Neutrophil (primary cell): ENCODE data around the gene PTRHD1.

Source experiments
- H3K27ac ChIP-seq: fragments of 200-600 bp; sonication (generic); 2 replicates; pipeline ENCODE4 v1.5.1; 2016; ENCODE audit warnings: mild to moderate bottlenecking, moderate library complexity
- H3K27me3 ChIP-seq: fragments of 200-600 bp; sonication (generic); 2 replicates; pipeline ENCODE4 v1.6.0; 2016; ENCODE audit warnings: mild to moderate bottlenecking
- H3K36me3 ChIP-seq: fragments of 200-600 bp; sonication (generic); 2 replicates; pipeline ENCODE4 v1.5.1; 2017
- H3K4me1 ChIP-seq, 2 experiments: fragments of 200-600 bp in 1 of 2; sonication (generic) in 1 of 2; 1 replicate in 1 of 2; 2 replicates in 1 of 2; pipeline versions ENCODE4 v1.5.1 to v1.6.1; 2013 to 2016; ENCODE audit warnings: low read depth in 1 of 2, low read length in 1 of 2, mild to moderate bottlenecking in 1 of 2, moderate library complexity in 1 of 2; ENCODE audit not compliant: control insufficient read depth in 1 of 2, insufficient read depth in 1 of 2
- H3K4me3 ChIP-seq, 2 experiments: fragments of 200-600 bp in 1 of 2; sonication (generic) in 1 of 2; 1 replicate in 1 of 2; 2 replicates in 1 of 2; pipeline ENCODE4 v1.5.1; 2013 to 2016; ENCODE audit warnings: low read depth in 1 of 2, low read length in 1 of 2, mild to moderate bottlenecking in 1 of 2, moderate library complexity in 1 of 2
- H3K9me3 ChIP-seq: fragments of 200-600 bp; sonication (generic); 2 replicates; pipeline ENCODE4 v1.5.1; 2016
- CTCF ChIP-seq: fragments of 200-600 bp; sonication (generic); IDR thresholded peaks from 2 replicates; pipeline ENCODE4 v1.5.1; 2016; ENCODE audit warnings: antibody characterized with exemption

Gene PTRHD1

GRCh38 chr2:24756789-24757188, 36.4 kb downstream of the PTRHD1 start:
- H3K27ac ChIP-seq: no peak overlapping the region
- H3K36me3 ChIP-seq: peaks cover 89% of the 10 kb centered on the region
- no peaks in the 10 kb centered on the region for H3K4me1 ChIP-seq
- TF ChIP-seq CTCF: no peak
- no peaks in the 10 kb centered on the region for H3K9me3 ChIP-seq
- no peak overlapping the region for H3K4me3 ChIP-seq
- H3K27me3 ChIP-seq: no peaks in the 10 kb centered on the region

- TF ChIP-seq CTCF: no peak
- H3K27ac ChIP-seq: no peak overlapping the region
- peaks cover 82% of the 10 kb centered on the region for H3K36me3 ChIP-seq
- no peaks in the 10 kb centered on the region for H3K9me3 ChIP-seq
- no peak overlapping the region for H3K4me3 ChIP-seq
- H3K27me3 ChIP-seq: no peaks in the 10 kb centered on the region
- no peaks in the 10 kb centered on the region for H3K4me1 ChIP-seq
Measured at GRCh38 chr2:24754985-24755705, 38.0 kb downstream of the PTRHD1 start.

- Histone ChIP-seq H3K4me1 (no peaks in the 10 kb centered on the region), H3K27me3 (no peaks in the 10 kb centered on the region), H3K36me3 (peaks cover 69% of the 10 kb centered on the region), H3K9me3 (no peaks in the 10 kb centered on the region), H3K4me3 (no peak overlapping the region), H3K27ac (no peak overlapping the region)
- no peak for TF ChIP-seq CTCF
Measured at GRCh38 chr2:24749069-24749691, 44.0 kb downstream of the PTRHD1 start.

GRCh38 chr2:24747299-24747698, 45.9 kb downstream of the PTRHD1 start:
- H3K36me3 ChIP-seq: peaks cover 66% of the 10 kb centered on the region
- H3K27ac ChIP-seq: no peak overlapping the region
- H3K27me3 ChIP-seq: no peaks in the 10 kb centered on the region
- TF ChIP-seq CTCF: no peak
- no peaks in the 10 kb centered on the region for H3K9me3 ChIP-seq
- H3K4me1 ChIP-seq: no peaks in the 10 kb centered on the region
- no peak overlapping the region for H3K4me3 ChIP-seq

- Histone ChIP-seq H3K36me3 (peaks cover 63% of the 10 kb centered on the region), H3K27ac (no peak overlapping the region), H3K27me3 (no peaks in the 10 kb centered on the region), H3K4me1 (no peaks in the 10 kb centered on the region), H3K9me3 (no peaks in the 10 kb centered on the region), H3K4me3 (no peak overlapping the region)
- TF ChIP-seq CTCF: no peak
Measured at GRCh38 chr2:24745825-24746224, 47.4 kb downstream of the PTRHD1 start.
